GM04504 (cell line): ENCODE data around the gene ITIH6.
"Not testable (repeated sequence)": the region's sequence is repeated elsewhere in the genome, so short reads cannot be mapped to it uniquely, and the experiment has no call there.

Experiments used
- DNase-seq: peaks from one replicate; pipeline ENCODE4 v3.0.0-alpha.2; 2012; ENCODE audit warnings: low read depth

Gene ITIH6

DNA sequence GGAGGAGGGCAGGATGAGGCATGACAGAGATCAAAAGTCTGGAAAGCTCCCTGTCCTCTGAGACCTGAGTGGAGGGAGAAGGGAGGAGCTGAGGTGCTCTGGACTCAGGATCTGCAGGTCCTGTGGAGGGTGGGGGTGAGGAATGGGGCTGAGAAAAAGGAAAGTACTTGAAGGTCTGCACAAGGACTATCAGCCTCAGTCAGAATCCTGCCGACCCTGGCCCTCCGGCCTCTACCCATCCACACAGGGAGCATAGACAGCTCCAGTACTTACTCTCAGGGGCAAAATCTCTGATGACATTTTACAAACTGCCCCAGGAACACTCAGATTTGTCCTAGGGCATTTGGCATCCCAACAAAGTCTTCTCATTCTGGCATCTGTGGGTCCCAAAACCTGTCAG is 991 bp upstream of the ITIH6 start:
- DNase-seq, result no peak

DNA sequence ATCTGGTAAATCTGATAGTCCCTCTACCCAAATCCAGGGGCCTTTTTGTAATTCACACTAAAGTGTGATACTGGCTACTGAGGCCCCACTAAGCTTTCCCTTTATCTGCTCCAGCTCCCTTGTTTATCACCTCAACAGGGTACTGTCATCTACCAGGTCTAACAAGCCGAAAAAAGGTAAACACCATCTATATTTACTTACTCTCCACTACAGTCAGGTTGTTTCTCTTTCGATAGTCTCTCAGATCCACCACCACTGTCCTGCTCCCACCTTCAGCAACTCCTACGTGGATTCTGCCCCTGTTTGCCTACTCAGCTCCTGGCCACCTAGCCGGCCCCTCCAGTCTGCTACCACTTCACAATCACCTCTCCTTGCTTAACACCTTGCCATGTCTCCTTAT is 3.3 kb downstream of the ITIH6 start:
- no peak for DNase-seq

- no peak for DNase-seq
Observed at GRCh38 chrX:54794028-54794427, 4.0 kb downstream of the ITIH6 start.

- DNase-seq, result not testable (repeated sequence)
Observed at GRCh38 chrX:54789405-54789804, 8.7 kb downstream of the ITIH6 start.

GRCh38 chrX:54788446-54788845 is 9.6 kb downstream of the ITIH6 start:
- DNase-seq, result no peak

DNA sequence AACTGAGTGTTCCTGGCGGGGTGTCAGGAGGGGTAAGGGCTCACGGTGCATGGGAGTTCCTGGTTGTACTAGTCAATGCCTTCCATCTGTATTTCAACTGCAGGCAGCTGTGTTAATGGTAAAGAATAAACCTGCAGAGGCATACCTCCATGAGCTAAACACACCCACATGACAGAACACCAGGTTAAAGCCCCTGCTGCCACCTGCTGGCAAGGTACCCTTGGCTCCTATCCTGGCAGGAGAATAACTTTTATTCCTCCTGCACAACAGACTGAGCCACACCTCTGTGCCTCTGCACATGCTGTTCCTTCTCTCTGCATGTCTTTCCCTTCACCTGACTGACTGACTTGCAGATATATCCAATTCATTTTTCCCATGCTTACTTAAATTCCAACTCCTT is 11.1 kb downstream of the ITIH6 start:
- DNase-seq, result no peak

GRCh38 chrX:54785901-54786300 is 12.2 kb downstream of the ITIH6 start:
- DNase-seq, result no peak

DNA sequence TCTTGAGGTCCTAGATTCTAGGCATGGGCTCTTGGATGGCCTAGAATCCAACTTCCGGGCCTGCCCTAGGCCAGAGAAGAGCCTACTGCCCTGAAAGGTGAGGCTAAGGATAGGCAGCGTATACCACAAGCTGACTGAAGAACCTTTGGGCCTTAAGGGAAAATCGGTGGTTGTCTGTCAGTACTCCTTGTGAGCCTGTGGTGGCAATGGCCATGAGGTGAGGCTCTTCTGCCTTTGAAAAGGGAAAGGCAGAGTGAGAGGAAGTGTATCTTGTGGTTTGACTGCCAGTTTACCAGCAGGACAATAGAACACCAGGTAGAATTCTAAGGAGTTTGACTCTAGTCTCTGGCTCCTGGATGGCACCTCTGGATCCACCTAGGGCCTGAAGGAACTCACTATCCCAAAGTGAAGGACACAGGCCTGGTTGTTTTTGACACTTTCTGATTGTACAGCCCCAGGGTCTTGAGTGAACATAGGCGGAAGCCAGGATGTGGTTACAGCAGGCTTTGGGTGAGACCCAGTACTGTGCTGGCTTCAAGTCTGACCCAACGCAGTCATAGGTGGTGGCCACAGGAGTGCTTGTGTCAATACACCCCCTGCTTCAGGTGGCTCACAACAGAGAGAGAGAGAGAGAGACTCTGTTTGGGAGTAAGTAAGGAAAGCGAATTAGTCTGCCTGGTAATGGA is 20.9 kb downstream of the ITIH6 start:
- DNase-seq, result no peak

DNA sequence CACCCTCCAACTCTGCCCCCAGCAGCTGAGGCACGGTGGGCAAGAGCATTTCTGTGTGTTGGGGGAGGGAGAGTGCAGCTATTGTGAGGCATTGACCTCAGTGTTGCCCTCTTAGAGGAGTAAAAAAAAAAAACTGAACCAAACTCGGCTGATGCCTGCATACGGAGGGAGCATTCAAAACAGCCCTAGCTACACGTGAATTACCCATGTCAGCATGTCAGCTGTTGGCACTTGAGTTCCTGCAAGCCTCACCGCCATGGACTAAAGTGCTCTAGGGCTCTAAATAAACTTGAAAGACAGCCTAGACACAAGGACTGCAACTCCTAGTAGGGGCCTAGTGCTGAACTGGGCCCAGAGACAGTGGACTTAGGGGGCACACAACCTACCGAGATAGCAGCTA is 22.0 kb downstream of the ITIH6 start:
- DNase-seq, result no peak

GRCh38 chrX:54774391-54775094 is 23.5 kb downstream of the ITIH6 start:
- DNase-seq, result not testable (repeated sequence)

- DNase-seq, result no peak
Observed at GRCh38 chrX:54758114-54759055, 39.7 kb downstream of the ITIH6 start.

DNA sequence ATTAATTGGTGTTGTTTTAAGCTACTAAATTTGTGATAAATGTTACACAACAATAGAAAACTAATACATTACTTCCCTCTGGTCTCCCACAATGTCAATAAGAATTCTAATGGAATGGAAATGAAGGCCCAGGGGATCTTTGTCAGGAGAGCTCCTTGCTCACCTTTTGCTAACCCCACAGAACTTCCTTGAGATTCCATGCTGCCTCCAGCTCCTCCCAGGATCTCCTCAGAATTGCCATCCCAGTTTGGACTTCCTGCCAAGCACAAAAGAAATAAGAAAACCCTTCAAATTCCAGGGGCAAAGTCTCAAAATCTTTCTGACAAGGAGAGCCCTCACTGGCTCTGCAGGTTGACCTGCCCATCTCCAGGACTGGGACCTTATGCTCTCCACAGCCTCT is 43.2 kb downstream of the ITIH6 start:
- no peak for DNase-seq

DNA sequence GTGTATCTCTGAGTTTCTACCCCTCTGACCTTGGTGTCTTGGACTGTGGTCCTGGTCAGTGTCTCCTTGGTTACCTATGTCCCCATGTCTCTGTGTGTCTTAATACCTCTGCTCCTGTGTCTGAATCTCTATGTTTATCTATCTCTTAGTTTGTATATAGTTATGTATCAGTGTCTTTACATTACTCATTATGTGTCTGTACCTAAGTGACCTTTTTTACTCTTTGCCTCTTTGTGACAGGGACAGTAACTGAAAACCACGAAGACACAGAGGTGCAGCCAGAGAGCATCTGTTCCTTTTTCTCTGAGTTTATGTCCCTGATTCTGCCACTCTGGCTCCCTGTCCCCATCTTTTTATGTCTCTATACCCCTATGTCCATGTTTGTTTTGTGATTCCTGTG is 49.4 kb downstream of the ITIH6 start:
- DNase-seq, result no peak

DNA sequence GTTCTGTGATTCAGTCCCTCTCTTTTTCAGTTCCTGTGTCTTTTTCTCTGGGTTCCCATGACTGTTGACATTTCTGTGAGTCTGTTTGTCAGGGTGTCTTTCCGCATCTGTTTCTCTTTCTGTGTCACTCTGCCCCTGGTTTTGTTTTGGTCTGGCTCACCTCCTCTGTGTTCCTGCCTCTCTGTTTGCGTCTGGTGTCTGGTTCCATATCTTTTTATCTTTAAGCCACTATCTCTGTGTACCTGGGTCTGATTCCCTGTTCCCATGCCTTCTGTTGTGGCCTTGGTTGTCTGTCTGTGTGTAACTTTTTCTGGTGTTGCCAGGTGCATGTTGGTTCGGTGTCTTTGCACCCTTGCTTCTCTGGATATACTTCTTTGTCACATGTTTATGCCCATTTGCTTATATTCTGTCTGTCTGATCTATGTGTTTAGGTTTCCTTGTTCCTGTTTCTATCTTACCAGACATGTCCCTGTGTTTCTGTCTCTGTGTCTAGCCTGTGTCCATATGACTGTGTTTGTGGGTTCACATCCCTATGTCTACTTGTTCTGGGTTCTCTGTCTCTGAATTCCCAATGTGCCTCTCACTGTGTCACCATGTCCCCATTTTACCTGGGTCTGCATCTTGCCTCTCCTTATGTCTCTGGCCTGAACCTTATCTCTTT is 50.2 kb downstream of the ITIH6 start:
- no peak for DNase-seq

- no peak for DNase-seq
Observed at GRCh38 chrX:54746928-54747327, 51.1 kb downstream of the ITIH6 start.

DNA sequence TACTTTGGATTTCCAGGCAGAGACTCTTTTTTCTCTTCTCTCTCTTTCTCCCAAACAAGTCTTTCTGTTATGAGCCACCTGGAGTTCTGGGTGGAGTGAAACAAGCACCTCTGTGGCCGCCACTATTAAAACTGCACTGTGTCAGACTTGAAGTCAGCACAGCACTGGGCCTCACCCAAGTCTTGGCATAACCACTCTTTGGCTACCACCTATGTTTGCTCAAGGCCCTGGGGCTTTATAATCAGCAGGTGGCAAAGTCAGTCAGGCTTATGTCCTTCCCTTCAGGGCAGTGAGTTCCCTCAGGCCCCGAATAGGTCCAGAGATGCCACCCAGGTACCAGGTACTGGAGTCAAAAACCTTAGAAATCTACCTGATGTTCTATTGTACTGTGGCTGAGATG is 52.4 kb downstream of the ITIH6 start:
- no peak for DNase-seq

- DNase-seq, result not testable (repeated sequence)
Observed at GRCh38 chrX:54738567-54738966, 59.5 kb downstream of the ITIH6 start.

GRCh38 chrX:54736298-54736942 is 61.6 kb downstream of the ITIH6 start:
- DNase-seq, result not testable (repeated sequence)

- no peak for DNase-seq
Observed at GRCh38 chrX:54721424-54721823, 76.6 kb downstream of the ITIH6 start.

DNA sequence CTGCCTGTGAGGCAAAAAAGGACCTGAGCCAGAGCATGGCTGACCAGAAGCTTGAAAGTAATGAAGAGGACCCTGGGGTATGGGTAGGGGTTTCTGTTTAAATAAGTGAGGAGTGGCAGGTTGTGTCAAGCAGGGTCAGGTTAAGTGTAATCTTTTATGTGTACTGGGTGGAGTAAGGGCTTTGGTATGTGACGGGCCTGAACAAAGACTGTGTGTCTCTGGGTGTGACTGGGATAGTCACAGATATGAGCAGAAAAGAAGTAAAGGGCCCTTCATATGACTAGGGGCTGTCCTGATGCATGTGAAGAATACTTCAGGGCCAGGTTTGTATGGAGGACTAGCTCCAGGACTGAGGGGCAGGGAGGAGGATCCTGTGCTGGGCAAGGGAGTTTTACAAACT is 82.4 kb downstream of the ITIH6 start:
- DNase-seq, result no peak

- no peak for DNase-seq
Observed at GRCh38 chrX:54714424-54714823, 83.6 kb downstream of the ITIH6 start.

DNA sequence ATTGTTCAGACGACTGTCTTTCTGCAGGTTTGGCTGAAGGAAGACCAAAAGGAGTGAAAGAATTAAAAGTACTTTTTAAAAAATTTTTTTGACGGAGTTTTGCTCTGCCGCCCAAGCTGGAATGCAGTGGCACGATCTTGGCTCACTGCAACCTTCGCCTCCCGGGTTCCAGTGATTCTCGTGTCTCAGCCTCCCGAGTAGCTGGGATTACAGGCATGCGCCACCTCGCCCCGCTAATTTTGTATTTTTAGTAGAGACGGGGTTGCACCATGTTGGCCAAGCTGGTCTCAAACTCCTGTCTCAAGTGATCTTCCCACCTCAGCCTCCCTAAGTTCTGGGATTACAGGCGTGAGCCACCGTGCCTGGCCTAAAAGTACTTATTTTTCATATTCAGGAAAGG is 86.3 kb downstream of the ITIH6 start:
- DNase-seq, result no peak
